ENCODE measurements around the gene FGF12. TPM values are rescaled to one million over a fixed set of nuclear protein-coding genes. Genes with fewer than 3 reads are reported as not detected.
A peak's percentile ranks its signal among the peaks of the same experiment; 100 is the strongest.

The FGF12 gene
- total RNA-seq, 4 donors from 2014 or later: 1.0 to 4.4 (median 1.3) TPM; not detected in 1

DNA sequence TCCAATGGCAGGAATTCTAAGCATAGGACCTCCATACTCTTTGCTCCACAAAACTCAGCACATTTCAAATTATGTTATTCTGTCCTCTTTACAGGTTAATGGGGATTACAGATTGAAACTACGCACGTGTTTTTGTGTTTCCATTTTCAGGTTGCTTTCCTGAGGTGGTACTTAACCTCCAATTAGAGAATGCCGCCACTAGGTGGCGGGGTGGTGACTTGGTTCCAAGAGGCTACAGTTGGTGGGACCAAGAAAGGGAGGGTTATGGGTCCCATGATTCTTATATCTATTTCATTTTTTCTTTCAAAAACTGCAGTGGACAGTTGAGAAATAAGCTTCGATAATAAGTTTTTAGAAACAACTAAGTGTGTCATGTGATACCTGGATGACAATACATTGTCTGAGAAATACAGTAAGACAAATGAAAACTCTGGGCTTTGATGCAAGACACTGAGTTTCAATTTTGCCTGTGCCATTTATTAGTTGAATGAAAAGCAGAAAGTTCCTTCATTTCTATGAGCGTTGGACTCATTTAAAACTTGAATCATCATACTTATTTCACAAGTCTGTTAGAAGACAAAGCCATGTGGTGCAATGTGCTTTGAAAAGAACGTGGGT lies 539.0 kb downstream of the FGF12 start:
- TF ChIP-seq, protein P1, sequence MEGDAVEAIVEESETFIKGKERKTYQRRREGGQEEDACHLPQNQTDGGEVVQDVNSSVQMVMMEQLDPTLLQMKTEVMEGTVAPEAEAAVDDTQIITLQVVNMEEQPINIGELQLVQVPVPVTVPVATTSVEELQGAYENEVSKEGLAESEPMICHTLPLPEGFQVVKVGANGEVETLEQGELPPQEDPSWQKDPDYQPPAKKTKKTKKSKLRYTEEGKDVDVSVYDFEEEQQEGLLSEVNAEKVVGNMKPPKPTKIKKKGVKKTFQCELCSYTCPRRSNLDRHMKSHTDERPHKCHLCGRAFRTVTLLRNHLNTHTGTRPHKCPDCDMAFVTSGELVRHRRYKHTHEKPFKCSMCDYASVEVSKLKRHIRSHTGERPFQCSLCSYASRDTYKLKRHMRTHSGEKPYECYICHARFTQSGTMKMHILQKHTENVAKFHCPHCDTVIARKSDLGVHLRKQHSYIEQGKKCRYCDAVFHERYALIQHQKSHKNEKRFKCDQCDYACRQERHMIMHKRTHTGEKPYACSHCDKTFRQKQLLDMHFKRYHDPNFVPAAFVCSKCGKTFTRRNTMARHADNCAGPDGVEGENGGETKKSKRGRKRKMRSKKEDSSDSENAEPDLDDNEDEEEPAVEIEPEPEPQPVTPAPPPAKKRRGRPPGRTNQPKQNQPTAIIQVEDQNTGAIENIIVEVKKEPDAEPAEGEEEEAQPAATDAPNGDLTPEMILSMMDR (IDR thresholded peaks at IDR 0.05): peak; percentile 6 to 28 (median 10)
- TF ChIP-seq POLR2A (IDR thresholded peaks at IDR 0.05): no peak
- Histone ChIP-seq H3K4me1 (no peaks in the 10 kb centered on the region), H3K36me3 (no peaks in the 10 kb centered on the region), H3K27me3 (no peaks in the 10 kb centered on the region), H3K4me3 (no peak overlapping the region), H3K27ac (no peak overlapping the region), H3K9me3 (no peaks in the 10 kb centered on the region)
- peak in 1 of 2 donors; percentile 39 for DNase-seq
- intact Hi-C loops (cut with DNase I; ENCODE audit: low total_unique reads): no loop called here

DNA sequence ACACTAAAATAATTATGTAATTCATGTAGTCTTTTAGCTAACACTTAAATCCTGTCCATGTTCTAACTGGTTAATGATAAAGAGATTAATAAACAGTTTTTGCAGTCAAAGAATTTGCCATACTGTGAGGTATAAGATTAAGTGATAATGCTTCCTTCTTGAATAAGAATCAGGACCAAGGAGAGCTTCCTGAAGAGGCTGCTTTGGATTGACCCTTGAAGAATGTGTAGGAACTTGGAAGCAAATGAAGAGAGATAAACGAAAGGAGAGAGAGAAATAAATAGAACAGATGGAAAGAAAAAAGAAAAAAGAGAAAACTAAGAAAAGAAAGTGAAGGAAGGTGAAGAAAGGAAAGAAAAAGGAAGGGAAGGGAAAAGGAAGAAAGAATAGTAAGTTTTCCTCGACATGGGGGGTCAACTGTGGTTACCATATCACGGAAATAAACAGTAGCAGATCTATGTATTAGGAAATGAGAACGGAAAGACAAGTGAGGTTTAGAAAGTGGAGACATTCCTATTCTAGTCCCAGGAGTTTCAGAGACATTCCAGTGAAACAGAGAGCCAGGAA lies 539.8 kb downstream of the FGF12 start:
- H3K27ac ChIP-seq: no peak overlapping the region
- no peaks in the 10 kb centered on the region for H3K9me3 ChIP-seq
- H3K4me1 ChIP-seq: no peaks in the 10 kb centered on the region
- H3K36me3 ChIP-seq: no peaks in the 10 kb centered on the region
- H3K4me3 ChIP-seq: no peak overlapping the region
- TF ChIP-seq, protein P1 (IDR thresholded peaks at IDR 0.05): no peak
- no peak for TF ChIP-seq POLR2A (IDR thresholded peaks at IDR 0.05)
- intact Hi-C loops (cut with DNase I; ENCODE audit: low total_unique reads): no loop called here
- H3K27me3 ChIP-seq: no peaks in the 10 kb centered on the region
- no peak for DNase-seq

DNA sequence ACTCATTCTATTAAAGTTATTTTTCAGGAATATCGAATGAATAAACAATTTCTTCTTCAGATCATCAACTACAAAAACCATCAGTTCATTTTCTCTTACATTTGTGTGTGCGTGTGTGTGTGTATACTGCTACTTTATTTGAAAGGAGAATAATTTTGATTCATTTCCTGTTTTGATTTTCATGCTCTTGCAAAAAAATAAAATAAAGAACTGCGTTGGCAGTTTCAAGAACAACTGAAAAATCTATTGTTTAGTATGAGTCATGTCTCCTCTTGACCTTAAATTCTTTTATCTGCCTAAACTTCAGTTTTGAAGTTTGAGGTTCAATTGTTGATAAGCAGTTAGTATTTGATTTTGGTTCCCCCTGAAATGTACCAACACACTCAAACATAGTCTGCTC lies 540.8 kb downstream of the FGF12 start:
- H3K4me1 ChIP-seq: no peaks in the 10 kb centered on the region
- no peak overlapping the region for H3K4me3 ChIP-seq
- H3K9me3 ChIP-seq: no peaks in the 10 kb centered on the region
- H3K27me3 ChIP-seq: no peaks in the 10 kb centered on the region
- DNase-seq: no peak
- intact Hi-C loops (cut with DNase I; ENCODE audit: low total_unique reads): no loop called here
- TF ChIP-seq, protein P1 (IDR thresholded peaks at IDR 0.05): no peak
- no peak for TF ChIP-seq POLR2A (IDR thresholded peaks at IDR 0.05)
- no peak overlapping the region for H3K27ac ChIP-seq
- no peaks in the 10 kb centered on the region for H3K36me3 ChIP-seq

DNA sequence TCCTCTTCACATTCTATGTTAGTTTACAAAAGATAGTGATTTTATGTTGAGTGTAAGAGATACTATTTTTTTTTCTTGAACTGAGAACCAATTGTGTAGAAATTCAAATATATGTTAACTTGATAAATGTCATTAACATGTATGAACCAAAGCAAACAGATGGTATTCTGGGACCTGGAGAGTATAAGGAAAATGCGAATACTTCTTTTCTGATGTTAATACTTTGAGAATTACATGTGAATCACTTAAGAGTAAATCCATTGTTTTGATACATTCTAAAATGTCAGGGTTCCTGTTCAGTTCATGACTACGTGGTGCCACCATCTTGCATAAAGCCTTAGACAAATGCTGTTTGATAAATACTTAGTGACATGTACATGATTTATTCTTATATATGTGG lies 541.3 kb downstream of the FGF12 start:
- Histone ChIP-seq H3K4me1 (no peaks in the 10 kb centered on the region), H3K27me3 (no peaks in the 10 kb centered on the region), H3K9me3 (no peaks in the 10 kb centered on the region), H3K4me3 (no peak overlapping the region), H3K36me3 (no peaks in the 10 kb centered on the region), H3K27ac (no peak overlapping the region)
- no peak for DNase-seq
- intact Hi-C loops (cut with DNase I; ENCODE audit: low total_unique reads): no loop called here
- TF ChIP-seq, protein P1 (IDR thresholded peaks at IDR 0.05): no peak
- TF ChIP-seq POLR2A (IDR thresholded peaks at IDR 0.05): no peak

DNA sequence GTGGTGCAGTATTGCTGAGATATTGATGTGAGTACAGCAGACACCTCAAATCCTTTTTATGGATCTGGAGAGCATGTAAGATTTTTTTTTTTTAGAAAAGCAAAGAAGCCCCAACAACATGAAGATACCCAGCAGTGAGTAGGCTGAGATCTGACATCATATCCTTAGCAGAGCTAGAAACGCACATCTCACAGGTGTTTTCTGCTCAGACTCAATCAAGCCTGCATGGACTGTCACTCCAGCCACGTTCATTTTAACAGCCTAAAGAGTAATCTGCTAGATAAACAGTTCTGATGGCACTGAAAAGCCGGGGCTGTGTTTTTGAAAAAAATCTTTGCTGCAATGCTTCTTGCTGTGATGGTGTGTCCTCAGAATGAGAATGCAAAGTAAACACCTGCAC lies 544.2 kb downstream of the FGF12 start:
- H3K9me3 ChIP-seq: no peaks in the 10 kb centered on the region
- no peak for DNase-seq
- H3K4me3 ChIP-seq: no peak overlapping the region
- H3K4me1 ChIP-seq: no peaks in the 10 kb centered on the region
- no peaks in the 10 kb centered on the region for H3K36me3 ChIP-seq
- no peak overlapping the region for H3K27ac ChIP-seq
- intact Hi-C loops (cut with DNase I; ENCODE audit: low total_unique reads): no loop called here
- TF ChIP-seq POLR2A (IDR thresholded peaks at IDR 0.05): no peak
- TF ChIP-seq, protein P1 (IDR thresholded peaks at IDR 0.05): no peak
- H3K27me3 ChIP-seq: no peaks in the 10 kb centered on the region
